MM.1S (cell line): ENCODE data around the gene COX17.

Experiments used
- DNase-seq: peaks from one replicate; pipeline ENCODE4 v3.0.0-alpha.2; 2015
- H2AFZ ChIP-seq: fragments of 300-600 bp; sonication (generic); 2 replicates; pipeline ENCODE4 v1.6.0; 2016; ENCODE audit warnings: antibody characterized with exemption, low read length
- H3F3A ChIP-seq: fragments of 300-600 bp; sonication (generic); 2 replicates; pipeline ENCODE4 v1.6.1; 2016; ENCODE audit warnings: mild to moderate bottlenecking, antibody characterized with exemption, low read length, moderate library complexity, mixed read lengths; ENCODE audit not compliant: insufficient read depth
- H3K27ac ChIP-seq: fragments of 300-600 bp; sonication (generic); 2 replicates; pipeline ENCODE4 v1.5.1; 2016; ENCODE audit warnings: mild to moderate bottlenecking, low read length
- H3K27me3 ChIP-seq: fragments of 300-600 bp; sonication (generic); replicated peaks from 2 replicates; pipeline ENCODE4 v1.6.0; 2016; ENCODE audit warnings: low read length; ENCODE audit not compliant: insufficient read depth
- H3K36me3 ChIP-seq: fragments of 300-600 bp; sonication (generic); replicated peaks from 2 replicates; pipeline ENCODE4 v1.6.1; 2016; ENCODE audit warnings: mild to moderate bottlenecking, low read length, mixed read lengths; ENCODE audit not compliant: insufficient read depth
- H3K4me1 ChIP-seq: fragments of 300-600 bp; sonication (generic); 2 replicates; pipeline ENCODE4 v1.6.1; 2016; ENCODE audit warnings: low read length, mixed read lengths
- H3K4me2 ChIP-seq: fragments of 300-600 bp; sonication (generic); 2 replicates; pipeline ENCODE4 v1.6.0; 2016; ENCODE audit warnings: low read depth, low read length
- H3K4me3 ChIP-seq: fragments of 300-600 bp; sonication (generic); 2 replicates; pipeline ENCODE4 v1.5.1; 2016; ENCODE audit warnings: low read length, mixed read lengths
- H3K79me2 ChIP-seq: fragments of 300-600 bp; sonication (generic); 2 replicates; pipeline ENCODE4 v1.6.1; 2016; ENCODE audit warnings: mixed run types, low read length, mixed read lengths
- H3K9ac ChIP-seq: fragments of 300-600 bp; sonication (generic); 2 replicates; pipeline ENCODE4 v1.6.1; 2016; ENCODE audit warnings: low read length, mixed read lengths
- H3K9me2 ChIP-seq: fragments of 300-600 bp; sonication (generic); replicated peaks from 2 replicates; pipeline ENCODE4 v1.6.1; 2016; ENCODE audit warnings: mild to moderate bottlenecking, low read length, mixed read lengths; ENCODE audit not compliant: insufficient read depth
- H3K9me3 ChIP-seq: fragments of 300-600 bp; sonication (generic); replicated peaks from 2 replicates; pipeline ENCODE4 v1.6.1; 2016; ENCODE audit warnings: mild to moderate bottlenecking, low read length, mixed read lengths; ENCODE audit not compliant: insufficient read depth
- H4K20me1 ChIP-seq: fragments of 300-600 bp; sonication (generic); 2 replicates; pipeline ENCODE4 v1.6.1; 2016; ENCODE audit warnings: mild to moderate bottlenecking, low read length, moderate library complexity, mixed read lengths; ENCODE audit not compliant: insufficient read depth
- CTCF ChIP-seq: fragments of 300-600 bp; sonication (generic); IDR thresholded peaks from 2 replicates; pipeline ENCODE4 v1.5.1; 2016; ENCODE audit warnings: antibody characterized with exemption, low read length, mixed read lengths
- EZH2 ChIP-seq: fragments of 300-600 bp; sonication (generic); optimal IDR thresholded peaks from 2 replicates; pipeline ENCODE3; 2017; ENCODE audit warnings: low read depth, mild to moderate bottlenecking, antibody characterized with exemption, low read length, mixed read lengths
- EZH2phosphoT487 ChIP-seq: fragments of 300-600 bp; sonication (generic); IDR thresholded peaks from 2 replicates; pipeline ENCODE4 v1.6.1; 2018; ENCODE audit warnings: antibody characterized with exemption, low read length

The COX17 gene

DNA sequence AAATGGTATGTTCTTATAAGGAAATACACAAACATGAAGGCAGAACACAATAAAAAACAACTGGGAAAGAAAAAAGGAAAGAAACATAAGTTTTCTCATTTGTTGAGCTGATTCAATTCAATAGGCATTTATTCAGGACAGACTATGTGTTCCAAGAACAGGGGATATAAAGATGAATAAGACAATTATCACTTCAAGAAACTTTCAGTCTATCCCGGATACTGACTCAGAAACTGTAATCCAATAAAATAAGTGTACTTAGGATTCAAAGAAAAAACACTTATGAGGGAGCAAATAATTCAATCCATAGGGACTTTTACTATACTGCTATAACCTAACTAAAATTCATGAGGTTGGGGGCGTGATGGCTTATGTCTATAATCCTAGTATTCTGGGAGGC is 13.3 kb downstream of the COX17 start:
- Histone ChIP-seq H3K79me2 (no peaks in the 10 kb centered on the region), H3K9ac (no peak overlapping the region), H3K4me2 (no peak overlapping the region), H2AFZ (no peak overlapping the region), H3K27ac (no peak overlapping the region), H3K36me3 (no peaks in the 10 kb centered on the region; the same call in 1 of the 2 replicates), H3K27me3 (no peaks in the 10 kb centered on the region), H3K4me1 (no peaks in the 10 kb centered on the region), H4K20me1 (no peaks in the 10 kb centered on the region), H3K4me3 (no peak overlapping the region), H3K9me3 (no peaks in the 10 kb centered on the region), H3F3A (no peaks in the 10 kb centered on the region), H3K9me2 (no peaks in the 10 kb centered on the region)
- no peak for DNase-seq
- TF ChIP-seq CTCF (no peak), EZH2phosphoT487 (no peak), EZH2 (no peak)

GRCh38 chr3:119662604-119663373 is 14.4 kb downstream of the COX17 start:
- Histone ChIP-seq H3K79me2 (no peaks in the 10 kb centered on the region), H2AFZ (no peak overlapping the region), H3K36me3 (no peaks in the 10 kb centered on the region), H3K27me3 (no peaks in the 10 kb centered on the region), H3F3A (no peaks in the 10 kb centered on the region), H3K4me2 (no peak overlapping the region), H3K4me3 (no peak overlapping the region), H3K9me2 (no peaks in the 10 kb centered on the region), H3K9me3 (no peaks in the 10 kb centered on the region), H3K27ac (no peak overlapping the region), H3K9ac (no peak overlapping the region), H4K20me1 (no peaks in the 10 kb centered on the region), H3K4me1 (no peaks in the 10 kb centered on the region)
- TF ChIP-seq EZH2phosphoT487 (no peak), CTCF (no peak), EZH2 (no peak)
- no peak for DNase-seq

DNA sequence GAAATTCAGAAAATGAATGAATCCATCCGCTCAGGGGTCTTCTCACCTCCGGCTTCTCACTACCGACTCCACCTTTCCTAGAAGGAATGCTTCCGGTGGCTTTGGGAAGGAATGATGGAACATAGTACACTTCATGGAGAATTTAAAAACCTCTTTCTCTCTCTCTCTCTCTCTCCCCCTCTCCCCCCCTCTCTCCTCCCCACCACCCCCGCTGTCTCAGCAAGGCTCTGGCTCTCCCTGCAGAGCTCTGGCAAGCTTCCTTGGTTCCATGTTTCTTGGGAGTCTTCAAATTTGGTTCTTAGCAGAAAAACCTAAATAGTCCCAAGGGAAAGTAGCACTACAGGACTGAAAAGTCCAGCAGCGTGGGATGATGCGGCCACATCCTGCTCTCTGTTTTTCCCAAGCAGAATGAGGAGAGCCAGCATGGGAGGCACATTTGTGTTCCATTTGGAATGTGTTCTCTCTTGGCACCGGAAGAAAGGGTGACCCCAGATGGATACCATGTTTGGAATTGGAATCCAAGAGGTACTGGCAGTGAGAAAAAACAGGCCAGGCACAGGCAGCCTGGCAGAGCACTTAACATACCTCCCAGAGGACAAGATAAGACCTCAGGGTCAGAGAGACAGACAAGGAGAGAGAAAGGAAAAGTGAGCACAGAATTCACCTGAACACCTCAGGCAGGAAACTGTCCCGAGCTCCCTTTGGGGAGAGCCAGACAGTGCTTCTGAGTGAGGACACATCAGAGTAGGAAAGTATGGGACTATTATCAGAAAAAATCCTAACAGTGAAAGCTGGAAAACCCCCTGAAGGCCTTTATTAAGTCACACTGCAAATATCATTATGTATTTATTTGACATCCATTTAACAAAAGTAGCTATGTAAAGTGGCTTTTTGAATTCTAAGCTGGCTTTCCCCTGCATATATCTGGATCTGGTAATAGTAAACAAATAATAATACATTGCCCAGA is 16.4 kb downstream of the COX17 start, which contains the start of gene POPDC2:
POPDC2 (minus strand) TSS at position 116 of the 967 bp plus-strand sequence. CDS start 166 bp downstream, outside the sequence.
- TF ChIP-seq EZH2phosphoT487 (no peak), EZH2 (no peak), CTCF (no peak)
- H3K27ac ChIP-seq: no peak within 1 kb of the TSS
- H3K27me3 ChIP-seq: no peaks in the 10 kb centered on the region
- no peaks in the 10 kb centered on the region for H3K79me2 ChIP-seq
- no peak within 1 kb of the TSS for H2AFZ ChIP-seq
- H4K20me1 ChIP-seq: no peaks in the 10 kb centered on the region
- no peak within 1 kb of the TSS for H3K4me2 ChIP-seq
- no peaks in the 10 kb centered on the region for H3K36me3 ChIP-seq
- H3F3A ChIP-seq: no peaks in the 10 kb centered on the region
- no peaks in the 10 kb centered on the region for H3K9me3 ChIP-seq
- H3K9ac ChIP-seq: no peak within 1 kb of the TSS
- no peak for DNase-seq
- H3K4me1 ChIP-seq: no peaks in the 10 kb centered on the region
- no peak within 1 kb of the TSS for H3K4me3 ChIP-seq
- no peaks in the 10 kb centered on the region for H3K9me2 ChIP-seq
